ENCODE results near the gene FBXO34.

FBXO34 gene

GRCh38 chr14:55243813-55244212 lies 27.4 kb upstream of the FBXO34 start:
- H3K27me3 ChIP-seq (ENCODE audit: insufficient read depth, low read depth, severe bottlenecking): no peaks in the 10 kb centered on the region
- no peaks in the 10 kb centered on the region for H3K36me3 ChIP-seq
- H3K4me3 ChIP-seq (ENCODE audit: low read depth, low read length): no peak overlapping the region
- no peaks in the 10 kb centered on the region for H3K9me3 ChIP-seq (ENCODE audit: severe bottlenecking)
- H3K27ac ChIP-seq: no peak overlapping the region
- no peak for DNase-seq
- no peak for TF ChIP-seq CTCF (IDR thresholded peaks at IDR 0.05; ENCODE audit: low read depth, low read length)

- Histone ChIP-seq H3K27ac (no peak overlapping the region), H3K4me3 (ENCODE audit: low read depth, low read length) (no peak overlapping the region), H3K36me3 (no peaks in the 10 kb centered on the region), H3K27me3 (ENCODE audit: insufficient read depth, low read depth, severe bottlenecking) (no peaks in the 10 kb centered on the region), H3K9me3 (ENCODE audit: severe bottlenecking) (no peaks in the 10 kb centered on the region)
- no peak for DNase-seq
- TF ChIP-seq CTCF (IDR thresholded peaks at IDR 0.05; ENCODE audit: low read depth, low read length): peak; percentile 60
Measured at GRCh38 chr14:55245657-55246268, 25.5 kb upstream of the FBXO34 start.

DNA sequence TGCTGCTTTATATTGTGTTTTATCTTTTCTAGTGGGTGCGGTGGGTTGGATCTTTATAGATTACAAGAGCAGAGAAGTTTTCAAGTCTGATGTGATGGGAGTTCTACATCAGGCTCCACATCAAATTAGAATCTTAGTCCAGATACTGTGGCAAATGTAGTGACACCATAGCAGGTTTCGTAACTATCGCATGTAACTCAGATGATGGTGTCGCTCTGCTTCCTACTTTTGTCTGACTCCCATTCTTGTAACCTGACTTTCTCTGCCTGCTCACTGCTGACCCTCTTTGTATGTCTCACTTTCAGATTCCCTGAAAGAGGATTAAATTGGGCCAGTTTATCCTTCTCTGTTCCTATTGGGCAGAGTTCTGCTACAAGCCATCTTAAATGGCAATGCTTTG lies 22.8 kb upstream of the FBXO34 start:
- no peak for TF ChIP-seq CTCF (IDR thresholded peaks at IDR 0.05; ENCODE audit: low read depth, low read length)
- Histone ChIP-seq H3K27me3 (ENCODE audit: insufficient read depth, low read depth, severe bottlenecking) (no peaks in the 10 kb centered on the region), H3K9me3 (ENCODE audit: severe bottlenecking) (no peaks in the 10 kb centered on the region), H3K36me3 (no peaks in the 10 kb centered on the region), H3K4me3 (ENCODE audit: low read depth, low read length) (no peak overlapping the region), H3K27ac (no peak overlapping the region)
- DNase-seq: no peak

DNA sequence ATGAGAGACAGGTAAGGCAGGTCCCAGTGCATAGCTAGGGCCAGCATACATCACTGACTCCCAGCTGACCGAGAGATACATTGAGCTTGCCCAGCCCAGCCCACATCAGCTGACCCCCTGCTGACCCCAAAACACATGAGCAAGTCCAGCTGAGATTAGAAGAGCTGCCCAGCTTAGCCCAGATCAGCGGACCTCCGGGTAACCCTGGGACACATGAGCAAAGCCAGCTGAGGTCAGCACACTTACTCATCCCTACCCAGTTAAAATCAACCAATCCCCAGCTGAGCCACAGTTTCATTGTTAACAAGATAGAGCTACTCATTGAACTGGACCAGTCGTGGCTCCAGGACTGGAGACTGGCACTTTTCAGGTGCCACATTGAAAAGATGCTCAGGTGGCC lies 21.8 kb upstream of the FBXO34 start:
- TF ChIP-seq CTCF (IDR thresholded peaks at IDR 0.05; ENCODE audit: low read depth, low read length): no peak
- no peaks in the 10 kb centered on the region for H3K9me3 ChIP-seq (ENCODE audit: severe bottlenecking)
- H3K27me3 ChIP-seq (ENCODE audit: insufficient read depth, low read depth, severe bottlenecking): no peaks in the 10 kb centered on the region
- H3K4me3 ChIP-seq (ENCODE audit: low read depth, low read length): no peak overlapping the region
- peak; percentile 91 for DNase-seq
- H3K27ac ChIP-seq: no peak overlapping the region
- H3K36me3 ChIP-seq: no peaks in the 10 kb centered on the region

DNA sequence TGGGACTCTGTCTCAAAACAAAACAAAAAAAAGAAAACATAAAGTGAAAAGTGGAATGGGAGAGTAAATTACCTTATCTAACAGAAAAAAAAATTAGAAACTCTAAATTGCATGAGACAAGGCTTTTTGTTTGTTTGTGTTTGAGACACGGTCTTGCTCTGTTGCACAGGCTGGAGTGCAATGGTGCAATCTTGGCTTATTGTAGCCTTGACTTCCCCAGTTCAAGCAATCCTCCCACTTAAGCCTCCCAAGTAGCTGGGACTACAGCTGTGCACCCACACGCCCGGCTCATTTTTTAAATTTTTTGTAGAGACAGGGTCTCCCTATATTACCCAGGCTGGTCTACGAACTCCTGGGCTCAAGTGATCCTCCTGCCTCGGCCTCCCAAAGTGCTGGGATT lies 17.9 kb upstream of the FBXO34 start:
- DNase-seq: no peak
- Histone ChIP-seq H3K27me3 (ENCODE audit: insufficient read depth, low read depth, severe bottlenecking) (no peaks in the 10 kb centered on the region), H3K27ac (no peak overlapping the region), H3K36me3 (no peaks in the 10 kb centered on the region), H3K4me3 (ENCODE audit: low read depth, low read length) (no peak overlapping the region), H3K9me3 (ENCODE audit: severe bottlenecking) (no peaks in the 10 kb centered on the region)
- TF ChIP-seq CTCF (IDR thresholded peaks at IDR 0.05; ENCODE audit: low read depth, low read length): no peak

GRCh38 chr14:55254581-55254980 lies 16.6 kb upstream of the FBXO34 start:
- H3K4me3 ChIP-seq (ENCODE audit: low read depth, low read length): no peak overlapping the region
- no peak for TF ChIP-seq CTCF (IDR thresholded peaks at IDR 0.05; ENCODE audit: low read depth, low read length)
- H3K36me3 ChIP-seq: no peaks in the 10 kb centered on the region
- no peaks in the 10 kb centered on the region for H3K27me3 ChIP-seq (ENCODE audit: insufficient read depth, low read depth, severe bottlenecking)
- no peaks in the 10 kb centered on the region for H3K9me3 ChIP-seq (ENCODE audit: severe bottlenecking)
- no peak for DNase-seq
- no peak overlapping the region for H3K27ac ChIP-seq
